Activated T-cell treated with anti-CD3 and anti-CD28 coated beads, Interleukin-2, amount 50 U/mL, for 1 hour (primary cell): Measurements from ENCODE around the gene GINS2.

ENCODE experiments used
- DNase-seq: peaks from one replicate; pipeline ENCODE4 v3.0.0-alpha.2; 2020

Gene GINS2

DNA sequence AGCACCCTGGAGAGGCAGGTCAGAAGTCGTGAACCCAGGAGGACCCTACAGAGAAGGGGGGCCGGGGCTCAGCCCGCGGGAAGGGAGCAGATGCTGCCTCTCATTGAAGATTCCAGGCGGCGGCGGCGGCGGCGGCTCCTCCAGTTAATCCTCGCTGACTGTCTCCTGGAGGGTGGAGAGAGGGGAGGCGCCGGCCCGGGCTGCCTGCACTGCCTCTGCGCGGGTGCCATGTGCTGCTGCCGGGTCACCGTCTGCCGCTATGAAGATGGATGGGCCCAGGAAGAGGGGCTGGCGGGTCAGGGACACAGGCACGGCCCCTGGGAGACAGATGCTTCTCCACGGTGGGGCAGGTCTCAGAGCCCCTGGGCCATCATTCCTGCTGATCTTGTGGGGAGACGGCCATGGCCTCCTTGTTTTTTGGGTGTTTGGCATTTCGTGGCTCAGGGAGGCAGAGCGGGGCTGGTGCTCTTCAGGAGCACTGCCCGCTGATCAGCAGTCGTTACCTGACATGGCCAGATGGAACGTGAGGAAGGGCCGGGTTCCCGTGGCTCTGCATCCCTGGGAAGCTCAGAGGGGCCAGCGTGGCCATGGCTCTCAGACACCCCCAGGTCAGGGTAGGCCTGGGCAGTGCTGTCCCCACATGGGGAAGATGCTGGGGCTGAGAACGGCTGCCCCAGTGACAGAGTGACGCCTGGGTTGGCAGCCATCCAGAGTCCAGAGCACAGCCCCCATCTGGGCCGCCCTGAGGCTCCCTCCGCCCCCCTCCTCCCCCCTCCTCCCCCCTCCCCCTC is 36.1 kb downstream of the GINS2 start:
- no peak for DNase-seq

DNA sequence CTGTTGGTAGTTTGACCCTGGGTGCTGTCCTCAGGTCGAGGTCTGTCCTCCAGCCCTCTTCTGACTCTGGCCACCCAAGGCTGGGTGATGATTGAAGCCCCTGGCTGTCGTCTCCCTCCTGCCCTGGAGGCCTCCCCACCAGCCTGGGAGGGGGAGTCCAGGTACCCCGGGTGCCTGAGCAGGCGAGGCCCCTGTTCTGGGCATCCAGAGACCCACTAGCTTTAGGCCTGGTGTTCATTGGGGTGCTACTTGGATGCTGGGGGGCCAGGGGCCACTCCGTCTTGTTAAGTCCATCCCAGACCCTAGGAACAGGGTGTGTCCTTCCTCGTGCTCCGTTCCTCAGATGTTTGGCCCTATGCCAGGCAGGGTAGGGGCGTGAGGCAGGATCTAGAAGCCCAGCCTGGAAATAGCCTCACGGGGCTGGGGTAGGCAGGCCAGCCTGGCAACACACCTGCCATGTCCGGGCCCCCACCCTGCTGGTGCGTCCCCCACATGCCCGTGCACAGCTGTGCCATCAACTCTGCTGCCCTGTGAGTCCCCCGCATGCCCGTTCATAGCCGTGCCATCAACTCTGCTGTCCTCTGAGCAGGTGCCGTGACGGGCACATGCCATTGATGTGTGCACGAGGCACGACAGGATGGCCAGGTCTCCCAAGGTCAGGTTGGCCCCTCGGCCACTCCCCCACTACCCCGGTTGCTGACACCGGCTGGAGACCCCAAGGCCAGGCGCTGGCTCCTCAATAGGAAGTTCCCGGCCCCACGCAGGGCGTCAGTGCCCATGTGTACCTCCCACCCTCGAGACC is 36.9 kb downstream of the GINS2 start:
- no peak for DNase-seq

DNA sequence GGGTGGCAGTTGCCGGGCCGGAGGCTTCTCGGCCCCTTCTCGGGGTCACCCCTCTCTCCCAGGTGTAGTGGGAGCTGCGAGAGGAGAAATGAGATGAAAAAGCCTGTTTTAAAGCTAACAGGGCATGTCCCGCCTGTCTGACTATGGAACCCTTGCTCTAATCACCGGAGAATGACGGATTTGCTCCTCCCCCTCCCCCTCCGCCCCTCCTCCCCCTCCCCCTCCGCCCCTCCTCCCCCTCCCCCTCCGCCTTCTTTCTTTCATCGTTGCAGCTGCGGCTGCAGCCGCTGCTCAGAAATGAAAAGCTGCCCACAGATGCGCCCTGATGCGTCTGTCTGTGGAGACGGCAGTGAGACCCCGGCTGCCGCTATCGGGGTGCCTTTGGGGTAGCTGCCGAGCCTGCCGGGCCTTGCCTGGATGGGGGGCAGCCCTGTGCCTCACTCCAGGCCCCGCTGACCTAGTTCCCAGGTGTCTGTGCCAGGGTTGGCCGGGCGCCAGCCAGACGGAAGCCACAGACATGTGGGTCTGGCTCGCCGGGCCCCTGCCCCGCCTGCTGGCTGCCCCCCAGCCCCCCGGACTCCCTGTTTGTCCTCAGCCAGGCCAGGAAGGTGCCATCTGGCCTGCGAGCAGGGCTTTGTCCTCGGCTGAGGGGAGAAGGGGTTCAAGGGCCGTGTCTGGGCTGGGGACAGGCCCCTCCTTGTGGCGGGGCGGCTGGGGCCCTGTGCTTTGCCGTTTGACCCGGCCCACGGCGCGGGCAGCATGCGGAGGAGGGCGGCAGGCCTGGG is 37.7 kb downstream of the GINS2 start:
- no peak for DNase-seq

DNA sequence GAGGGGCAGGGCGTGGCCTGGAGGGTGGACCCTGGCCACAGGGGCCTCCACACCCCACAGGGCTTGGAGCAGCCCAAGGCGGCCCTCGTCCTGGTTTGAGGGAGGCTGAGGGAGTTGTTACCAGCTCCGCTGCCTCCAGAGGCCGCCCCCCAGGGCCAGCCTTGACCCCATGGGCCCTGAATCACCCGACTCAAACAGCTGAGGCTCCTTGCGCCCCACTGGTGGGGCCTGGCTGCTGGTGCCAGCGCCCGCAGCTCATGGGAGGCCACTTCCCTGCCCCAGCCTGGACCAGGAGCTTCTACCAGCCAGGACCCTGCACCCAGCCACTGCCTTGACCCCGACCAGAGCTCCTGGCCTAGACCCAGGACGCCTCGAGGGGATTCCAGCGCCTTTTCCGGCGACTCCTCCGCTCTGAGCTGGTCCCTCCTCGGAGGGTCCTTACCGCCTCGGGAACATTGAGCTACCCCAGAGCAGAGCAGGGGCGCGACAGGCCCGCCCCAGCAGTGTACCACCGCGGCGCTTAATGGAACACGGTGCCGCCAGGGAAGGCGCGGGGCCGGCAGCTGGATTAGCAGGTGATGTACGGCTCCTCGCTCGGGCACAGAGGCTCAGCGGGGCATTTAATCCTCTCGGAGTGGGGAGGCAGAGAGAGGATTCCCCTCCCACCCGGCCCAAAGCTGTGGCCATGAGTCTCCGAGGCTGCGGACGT is 38.5 kb downstream of the GINS2 start:
- no peak for DNase-seq

GRCh38 chr16:85649411-85650134 is 39.2 kb downstream of the GINS2 start:
- no peak for DNase-seq

GRCh38 chr16:85648805-85649204 is 39.9 kb downstream of the GINS2 start:
- no peak for DNase-seq

DNA sequence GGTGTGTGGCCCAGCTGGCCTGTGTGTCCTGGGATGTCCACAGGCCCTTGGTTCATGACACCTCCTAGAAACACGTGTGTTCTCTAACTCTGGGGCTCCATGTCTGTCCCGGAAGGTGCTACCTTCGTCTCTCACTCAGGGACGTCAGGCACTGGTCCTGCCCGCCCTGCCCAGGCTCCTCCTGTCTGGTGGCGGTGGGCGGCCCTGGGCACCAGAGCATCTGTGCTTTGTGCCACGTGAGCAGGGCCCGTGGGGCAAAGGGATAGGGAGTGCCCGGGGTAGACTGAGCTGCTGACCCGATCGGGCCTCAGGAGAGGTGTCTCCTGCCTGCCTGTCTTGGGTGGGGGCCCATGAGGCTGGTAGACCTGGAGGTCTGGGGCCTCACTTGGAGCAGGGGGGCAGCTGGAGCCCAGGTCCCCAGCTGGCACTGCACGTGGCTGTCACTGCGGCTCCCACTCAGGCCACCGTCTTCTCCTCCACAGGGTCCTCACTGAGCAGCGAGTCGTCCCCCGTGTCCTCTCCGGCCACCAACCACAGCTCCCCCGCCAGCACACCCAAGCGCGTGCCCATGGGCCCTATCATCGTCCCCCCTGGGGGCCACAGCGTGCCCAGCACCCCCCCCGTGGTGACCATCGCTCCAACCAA is 40.6 kb downstream of the GINS2 start:
- DNase-seq: no peak

DNA sequence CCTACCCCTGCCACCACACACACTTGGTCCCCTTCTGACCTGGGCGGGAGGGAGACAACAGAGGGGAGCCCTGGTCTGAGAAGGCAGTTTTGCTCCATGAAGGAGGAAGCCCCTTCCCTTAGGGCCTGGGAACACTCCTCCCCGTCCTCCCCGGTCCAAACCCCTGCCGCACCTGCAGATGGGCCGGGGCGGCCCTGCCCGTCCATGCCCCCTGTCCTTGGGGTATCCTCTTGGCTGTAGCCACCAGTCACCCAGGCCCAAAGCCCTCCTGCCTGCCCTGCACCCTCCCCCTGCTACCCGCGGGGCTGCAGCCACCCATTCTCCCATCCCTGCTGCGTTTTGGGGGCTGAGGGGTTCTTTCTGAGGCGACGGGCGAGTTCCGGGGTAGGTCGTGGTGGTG is 41.8 kb downstream of the GINS2 start:
- no peak for DNase-seq

DNA sequence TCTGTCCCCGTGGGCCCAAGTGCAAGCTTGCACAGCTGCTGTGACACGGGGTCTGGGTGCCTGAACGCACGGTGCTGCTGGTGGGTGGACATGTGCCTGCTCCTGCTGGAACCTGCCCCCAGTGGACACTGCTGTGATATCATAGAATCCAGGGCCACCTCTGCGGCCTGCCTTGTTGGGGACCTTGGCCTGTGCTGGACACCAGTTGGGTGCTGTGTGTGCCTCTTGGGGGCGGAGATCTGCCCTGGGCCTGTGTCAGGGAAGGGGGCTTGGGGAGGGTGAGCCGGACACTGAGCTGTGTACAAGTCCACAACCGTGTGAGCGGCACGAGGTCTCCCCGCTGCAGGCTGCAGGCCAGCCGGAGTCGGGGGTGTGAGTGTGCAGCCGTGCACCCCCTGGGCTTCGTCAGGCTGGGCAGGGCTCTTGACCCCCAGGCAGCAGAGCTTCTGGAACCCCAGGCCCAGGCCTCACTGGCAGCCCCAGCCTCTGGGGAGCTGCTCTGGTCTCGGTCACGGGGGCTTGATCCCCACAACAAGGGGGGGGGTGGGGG is 42.3 kb downstream of the GINS2 start:
- DNase-seq: no peak

DNA sequence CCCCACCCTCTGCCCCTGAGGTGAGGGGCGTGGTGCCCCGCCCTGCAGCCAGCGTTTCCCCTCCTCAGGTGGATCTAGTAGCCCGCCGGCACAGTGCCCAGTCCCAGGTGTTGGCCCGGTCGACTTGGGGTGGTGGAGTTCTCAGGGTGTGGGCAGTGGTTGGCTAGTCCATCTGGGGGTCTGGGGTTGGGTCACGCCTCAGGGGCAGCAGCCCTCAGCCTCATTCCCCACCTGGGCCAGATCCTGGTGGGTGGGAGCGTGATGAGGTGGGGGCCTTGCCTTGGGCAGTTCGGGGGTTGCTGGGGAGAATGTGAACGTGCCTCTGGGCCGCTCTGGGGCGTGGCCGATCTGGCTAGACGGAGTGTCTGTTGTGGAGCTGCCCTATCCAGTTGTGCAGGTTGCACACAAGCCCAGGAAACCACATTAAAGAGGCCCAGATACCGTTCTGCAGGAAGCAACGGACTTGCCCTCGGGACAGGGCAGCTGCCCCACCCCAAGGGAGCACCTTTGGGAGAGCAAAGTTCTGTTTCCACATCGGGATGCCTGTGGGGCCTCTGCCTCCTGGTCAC is 43.6 kb downstream of the GINS2 start:
- no peak for DNase-seq

DNA sequence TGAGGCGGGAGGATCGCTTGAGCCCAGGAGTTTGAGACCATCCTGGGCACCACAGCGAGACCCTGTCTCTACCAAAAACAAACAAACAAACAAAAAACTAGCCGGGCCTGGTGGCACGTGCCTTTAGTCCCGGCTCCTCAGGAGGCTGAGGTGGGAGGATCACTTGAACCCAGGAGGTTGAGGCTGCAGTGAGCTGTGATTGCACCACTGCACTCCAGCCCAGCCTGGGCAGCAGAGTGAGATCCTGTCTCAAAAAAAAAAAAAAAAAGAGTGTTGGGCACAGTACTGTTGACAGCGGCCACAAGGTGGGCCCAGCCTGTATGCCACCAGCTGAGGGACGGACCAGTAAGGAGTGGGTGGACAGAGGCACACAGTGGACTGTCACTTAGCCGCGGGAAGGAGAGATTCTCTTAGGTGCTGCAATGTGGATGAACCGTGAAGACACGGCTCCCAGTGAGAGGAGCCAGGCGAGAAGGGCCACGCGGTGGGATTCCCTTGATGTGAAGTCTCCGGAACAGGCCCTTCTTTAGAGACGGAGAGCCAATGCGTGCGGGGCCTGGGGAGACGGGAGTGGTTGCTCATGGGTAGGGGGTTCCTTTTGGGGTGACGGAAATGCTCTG is 44.6 kb downstream of the GINS2 start:
- DNase-seq: no peak

DNA sequence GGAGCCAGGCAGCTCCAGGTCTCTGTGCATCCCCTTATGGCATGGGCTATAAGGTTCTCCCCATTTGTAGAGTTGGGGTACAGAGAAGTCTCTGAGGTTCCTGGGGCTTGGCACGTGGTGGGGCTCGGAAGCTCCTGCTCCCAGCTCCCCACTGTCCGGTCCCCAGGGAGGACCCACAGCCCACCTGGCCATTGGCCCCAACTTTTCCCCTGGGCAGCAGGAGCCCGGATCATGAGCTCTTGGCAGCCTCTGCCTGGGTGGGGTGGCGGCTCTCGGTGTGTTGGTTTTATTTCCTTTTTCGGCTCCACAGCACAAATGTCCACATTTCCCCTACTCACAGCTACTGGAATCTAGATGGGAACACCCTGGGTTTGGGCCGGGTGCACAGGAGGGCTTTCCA is 45.1 kb downstream of the GINS2 start:
- no peak for DNase-seq

- no peak for DNase-seq
Observed at GRCh38 chr16:85642762-85643358, 45.9 kb downstream of the GINS2 start.

GRCh38 chr16:85641776-85642176 is 47.0 kb downstream of the GINS2 start:
- no peak for DNase-seq

DNA sequence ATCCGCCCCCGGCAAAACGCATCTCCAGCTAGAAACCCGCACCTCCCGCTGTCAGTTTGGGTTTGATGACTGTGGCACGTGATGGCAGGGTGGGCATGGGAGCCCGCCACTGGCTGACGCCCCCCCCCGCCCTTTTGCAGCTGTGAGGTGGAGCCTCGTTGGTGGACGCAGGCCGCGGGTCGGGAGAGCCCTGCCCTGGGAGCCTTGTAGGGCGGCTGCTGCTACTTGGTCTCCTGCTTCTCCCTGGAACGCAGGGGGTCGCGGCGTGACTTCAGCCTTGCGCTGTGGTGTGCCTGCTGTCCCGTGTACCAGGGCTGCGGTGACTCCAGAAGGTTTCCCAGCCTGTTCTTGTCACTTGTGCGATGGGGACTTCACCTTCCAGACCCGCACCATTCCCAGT is 47.4 kb downstream of the GINS2 start:
- DNase-seq: no peak

DNA sequence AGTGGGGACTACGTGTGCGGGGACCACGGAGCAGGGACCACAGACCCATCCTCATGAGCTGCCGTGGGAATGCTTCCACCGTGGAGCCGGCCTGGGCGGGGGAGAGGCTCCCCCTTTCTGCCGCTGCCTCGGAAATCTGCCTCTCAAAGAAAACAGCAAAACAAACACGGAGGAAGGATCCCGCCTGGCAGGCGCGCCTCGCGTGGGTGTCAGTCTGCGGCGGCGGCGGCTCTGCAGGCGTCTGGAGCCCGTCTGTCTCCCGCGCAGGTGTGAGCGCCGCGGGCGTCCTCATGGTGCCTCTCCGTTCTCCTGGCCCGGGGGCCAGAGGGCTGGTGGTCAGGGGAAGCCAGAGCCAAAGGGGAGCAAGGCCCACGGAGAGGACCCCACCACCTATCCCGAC is 48.2 kb downstream of the GINS2 start:
- no peak for DNase-seq

DNA sequence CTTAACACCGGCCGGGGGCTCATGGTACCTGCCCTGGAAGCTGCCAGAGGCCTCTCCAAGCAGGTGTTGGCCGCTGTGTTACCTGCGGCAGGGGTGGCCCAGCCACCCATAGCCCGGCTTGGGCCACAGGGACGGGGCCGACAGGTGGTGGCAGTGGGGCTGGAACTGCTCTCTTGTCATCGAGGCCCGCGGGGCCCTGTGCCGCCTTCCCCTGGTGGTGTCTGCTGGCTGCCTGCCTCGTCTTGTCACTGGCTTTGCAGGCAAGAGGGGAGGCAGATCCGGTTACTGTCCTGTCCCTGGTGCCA is 48.5 kb downstream of the GINS2 start:
- no peak for DNase-seq

DNA sequence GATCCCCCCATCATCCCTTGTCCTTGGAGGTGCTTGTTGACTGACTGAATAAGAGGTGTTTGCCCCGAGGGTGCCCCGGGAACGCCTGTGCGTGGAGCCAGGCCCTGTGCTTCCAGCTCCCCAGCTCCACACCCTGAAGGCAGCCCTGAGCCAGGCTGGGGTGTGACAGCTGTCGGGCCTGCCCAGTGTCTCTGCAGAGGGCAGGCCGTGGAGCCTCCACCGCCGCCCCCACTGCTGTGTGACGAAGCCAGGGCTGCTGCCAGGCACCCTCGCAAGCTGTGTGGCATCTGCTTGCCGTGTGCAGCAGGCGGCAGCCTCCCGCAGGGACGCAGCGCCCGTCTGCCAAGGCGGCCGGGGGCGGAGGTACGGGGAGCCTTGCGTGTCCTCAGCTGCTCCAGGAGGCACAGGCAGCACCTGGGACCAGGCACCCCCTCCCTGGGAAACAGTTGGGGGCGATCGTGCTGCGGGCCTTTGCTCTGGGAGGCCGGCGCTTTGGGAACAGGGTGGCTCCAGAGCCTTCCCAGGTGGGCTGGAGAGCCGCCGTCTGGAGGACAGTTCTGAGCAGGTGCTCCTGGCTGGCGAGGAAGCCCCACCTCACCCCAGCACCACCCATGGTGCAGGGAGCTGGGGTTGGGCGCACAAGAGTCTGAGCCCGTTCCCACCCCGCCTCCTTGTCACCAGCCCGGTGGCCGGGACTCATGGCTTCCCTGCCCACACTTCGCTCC is 49.1 kb downstream of the GINS2 start:
- no peak for DNase-seq

- no peak for DNase-seq
Observed at GRCh38 chr16:85638695-85639409, 49.9 kb downstream of the GINS2 start.
